Loucy (cell line): Measurements from ENCODE around the gene VPS26B.
"Not testable (repeated sequence)": the region's sequence is repeated elsewhere in the genome, so short reads cannot be mapped to it uniquely, and the experiment has no call there.

Source experiments
- H2AFZ ChIP-seq: fragments of 200-600 bp; sonication (generic); 2 replicates; pipeline ENCODE4 v1.6.0; 2016; ENCODE audit warnings: antibody characterized with exemption, mild to moderate bottlenecking, low read length, moderate library complexity
- H3F3A ChIP-seq: fragments of 200-600 bp; 2 replicates; pipeline ENCODE4 v1.6.0; 2016; ENCODE audit warnings: antibody characterized with exemption, low read depth, mild to moderate bottlenecking
- H3K27me3 ChIP-seq: fragments of 200-600 bp; sonication (generic); 2 replicates; pipeline ENCODE4 v1.6.1; 2014; ENCODE audit warnings: low read length, mild to moderate bottlenecking; ENCODE audit not compliant: insufficient read depth, poor library complexity, severe bottlenecking
- H3K36me3 ChIP-seq: fragments of 200-600 bp; sonication (generic); 2 replicates; pipeline ENCODE4 v1.6.1; 2016; ENCODE audit warnings: low read length; ENCODE audit not compliant: insufficient read depth
- H3K4me1 ChIP-seq: fragments of 200-600 bp; sonication (generic); 2 replicates; pipeline ENCODE4 v1.5.1; 2014; ENCODE audit warnings: low read length, mild to moderate bottlenecking; ENCODE audit not compliant: insufficient read depth, poor library complexity, severe bottlenecking
- H3K4me2 ChIP-seq: fragments of 200-600 bp; sonication (generic); 2 replicates; pipeline ENCODE4 v1.6.0; 2014; ENCODE audit warnings: antibody characterized with exemption, low read length, low read depth, mild to moderate bottlenecking; ENCODE audit not compliant: poor library complexity, severe bottlenecking
- H3K4me3 ChIP-seq: fragments of 200-600 bp; sonication (generic); 2 replicates; pipeline ENCODE4 v1.5.1; 2014; ENCODE audit warnings: low read length, mild to moderate bottlenecking, mixed read lengths; ENCODE audit not compliant: poor library complexity, severe bottlenecking
- H3K79me2 ChIP-seq: fragments of 200-600 bp; sonication (generic); 2 replicates; pipeline ENCODE4 v1.6.1; 2014; ENCODE audit warnings: low read length; ENCODE audit not compliant: insufficient read depth
- H3K9ac ChIP-seq: fragments of 200-600 bp; sonication (generic); 2 replicates; pipeline ENCODE4 v1.6.0; 2014; ENCODE audit warnings: mild to moderate bottlenecking, low read depth, low read length, moderate library complexity; ENCODE audit not compliant: poor library complexity, severe bottlenecking
- H3K9me2 ChIP-seq: fragments of 200-600 bp; sonication (generic); replicated peaks from 2 replicates; pipeline ENCODE4 v1.6.1; 2016; ENCODE audit warnings: low read depth, low read length, mixed read lengths
- H3K9me3 ChIP-seq: fragments of 200-600 bp; sonication (generic); 2 replicates; pipeline ENCODE4 v1.6.1; 2014; ENCODE audit warnings: mild to moderate bottlenecking, antibody characterized with exemption, low read length, low read depth; ENCODE audit not compliant: insufficient read depth
- H4K20me1 ChIP-seq: fragments of 200-600 bp; sonication (generic); 2 replicates; pipeline ENCODE4 v1.6.0; 2014; ENCODE audit warnings: antibody characterized with exemption, low read length, mild to moderate bottlenecking; ENCODE audit not compliant: insufficient read depth, poor library complexity, severe bottlenecking
- CTCF ChIP-seq: fragments of 200-600 bp; sonication (generic); conservative IDR thresholded peaks from 2 replicates; pipeline ENCODE4 v1.5.1; 2014; ENCODE audit warnings: mild to moderate bottlenecking, antibody characterized with exemption, low read length
- EZH2phosphoT487 ChIP-seq: fragments of 200-600 bp; IDR thresholded peaks from 2 replicates; pipeline ENCODE4 v1.6.1; 2018; ENCODE audit warnings: antibody characterized with exemption, mild to moderate bottlenecking, moderate library complexity, borderline replicate concordance

VPS26B gene

GRCh38 chr11:134282121-134283045 is 57.9 kb downstream of the VPS26B start:
- no peak for TF ChIP-seq CTCF
- TF ChIP-seq EZH2phosphoT487, result no peak

GRCh38 chr11:134283461-134284230 is 59.2 kb downstream of the VPS26B start:
- no peaks in the 10 kb centered on the region for H4K20me1 ChIP-seq
- TF ChIP-seq EZH2phosphoT487, result no peak
- TF ChIP-seq CTCF, result no peak
- H2AFZ ChIP-seq, result no peak overlapping the region
- H3K27me3 ChIP-seq, result no peaks in the 10 kb centered on the region
- H3K4me1 ChIP-seq, result no peaks in the 10 kb centered on the region
- no peak overlapping the region for H3K4me2 ChIP-seq
- H3K79me2 ChIP-seq, result no peaks in the 10 kb centered on the region
- no peak overlapping the region for H3K9ac ChIP-seq
- H3K9me2 ChIP-seq, result no peaks in the 10 kb centered on the region
- H3F3A ChIP-seq, result no peaks in the 10 kb centered on the region
- no peaks in the 10 kb centered on the region for H3K9me3 ChIP-seq
- no peak overlapping the region for H3K4me3 ChIP-seq
- no peaks in the 10 kb centered on the region for H3K36me3 ChIP-seq

More at GRCh38 chr11:134282121-134283045, 57.9 kb downstream of the VPS26B start:
- H3K36me3 ChIP-seq, result no peaks in the 10 kb centered on the region
- H3K27me3 ChIP-seq, result no peaks in the 10 kb centered on the region
- no peaks in the 10 kb centered on the region for H3K9me3 ChIP-seq
- H3K79me2 ChIP-seq, result no peaks in the 10 kb centered on the region
- H4K20me1 ChIP-seq, result no peaks in the 10 kb centered on the region
- no peak overlapping the region for H3K4me3 ChIP-seq
- H3K9ac ChIP-seq, result no peak overlapping the region
- H3K4me2 ChIP-seq, result no peak overlapping the region
- H3K4me1 ChIP-seq, result no peaks in the 10 kb centered on the region
- no peak overlapping the region for H2AFZ ChIP-seq
- H3F3A ChIP-seq, result no peaks in the 10 kb centered on the region
- H3K9me2 ChIP-seq, result no peaks in the 10 kb centered on the region

GRCh38 chr11:134284349-134284748 is 59.9 kb downstream of the VPS26B start:
- not testable (repeated sequence) for H4K20me1 ChIP-seq, H3K79me2 ChIP-seq, H3K9ac ChIP-seq, H2AFZ ChIP-seq, H3K4me2 ChIP-seq, H3K36me3 ChIP-seq, H3K27me3 ChIP-seq, H3K9me2 ChIP-seq, H3K4me3 ChIP-seq, H3K9me3 ChIP-seq, H3K4me1 ChIP-seq, H3F3A ChIP-seq
